Liver (tissue), 9 donors: ENCODE results near the gene ZNF282. TPM values are rescaled to one million over a fixed set of nuclear protein-coding genes. Genes with fewer than 3 reads are reported as not detected.

Source experiments
- DNase-seq: peaks from one replicate; pipeline ENCODE4 v3.0.0-alpha.2; 2017; ENCODE audit warnings: low spot score
- H3K27ac ChIP-seq, 2 donors: one replicate each; pipeline ENCODE4 v1.7.0; 2013; ENCODE audit warnings: inconsistent platforms in 2 of 2, low read length in 2 of 2, control low read depth in 1 of 2, low read depth in 1 of 2, mild to moderate bottlenecking in 1 of 2
- H3K27me3 ChIP-seq, 4 donors: one replicate each; pipeline versions ENCODE4 v1.6.1 to v1.7.0; 2013; ENCODE audit warnings: low read length in 3 of 4, inconsistent platforms in 1 of 4, mild to moderate bottlenecking in 1 of 4, moderate library complexity in 1 of 4; ENCODE audit not compliant: control insufficient read depth in 4 of 4, insufficient read depth in 4 of 4
- H3K36me3 ChIP-seq, 4 donors: one replicate each; pipeline versions ENCODE4 v1.6.1 to v1.7.0; 2013; ENCODE audit warnings: low read length in 3 of 4, mild to moderate bottlenecking in 3 of 4, low read depth in 1 of 4, moderate library complexity in 1 of 4; ENCODE audit not compliant: control insufficient read depth in 4 of 4, insufficient read depth in 3 of 4
- H3K4me1 ChIP-seq, 4 donors: one replicate each; pipeline versions ENCODE4 v1.6.1 to v1.7.0; 2013; ENCODE audit warnings: low read length in 3 of 4, mild to moderate bottlenecking in 3 of 4, moderate library complexity in 1 of 4; ENCODE audit not compliant: control insufficient read depth in 4 of 4, insufficient read depth in 4 of 4
- H3K4me3 ChIP-seq, 3 donors: one replicate each; pipeline versions ENCODE4 v1.6.1 to v1.7.0; 2013; ENCODE audit warnings: low read length in 3 of 3, control low read depth in 1 of 3, low read depth in 1 of 3, mild to moderate bottlenecking in 1 of 3
- H3K9ac ChIP-seq, 2 donors: one replicate each; pipeline ENCODE4 v1.7.0; 2013; ENCODE audit warnings: low read length in 2 of 2, mild to moderate bottlenecking in 2 of 2, moderate library complexity in 2 of 2, control low read depth in 1 of 2, low read depth in 1 of 2
- H3K9me3 ChIP-seq, 4 donors: one replicate each; pipeline versions ENCODE4 v1.6.1 to v1.7.0; 2013; ENCODE audit warnings: low read length in 3 of 4; ENCODE audit not compliant: control insufficient read depth in 4 of 4
- EGR1 ChIP-seq, 2 donors: IDR thresholded peaks; 2 replicates each; pipeline ENCODE4 v1.6.1; 2016 to 2018; ENCODE audit warnings: antibody characterized with exemption in 2 of 2, low read depth in 2 of 2
- FOXA1 ChIP-seq: IDR thresholded peaks from 2 replicates; pipeline ENCODE4 v1.6.1; 2016; ENCODE audit warnings: antibody characterized with exemption
- FOXA2 ChIP-seq: IDR thresholded peaks from 2 replicates; pipeline ENCODE4 v1.6.1; 2016; ENCODE audit warnings: antibody characterized with exemption
- GABPA ChIP-seq, 2 donors: IDR thresholded peaks in 1 of 2; conservative IDR thresholded peaks in 1 of 2; 2 replicates each; pipeline ENCODE4 v1.6.1; 2016; ENCODE audit warnings: antibody characterized with exemption in 2 of 2, mild to moderate bottlenecking in 1 of 2, moderate library complexity in 1 of 2
- HNF4A ChIP-seq, 2 donors: conservative IDR thresholded peaks; 2 replicates each; pipeline ENCODE4 v1.6.1; 2016; ENCODE audit warnings: antibody characterized with exemption in 2 of 2, mild to moderate bottlenecking in 2 of 2
- HNF4G ChIP-seq: IDR thresholded peaks from 2 replicates; pipeline ENCODE4 v1.6.1; 2016; ENCODE audit warnings: antibody characterized with exemption
- JUND ChIP-seq, 2 donors: IDR thresholded peaks; 2 replicates each; pipeline ENCODE4 v1.6.1; 2016; ENCODE audit warnings: antibody characterized with exemption in 2 of 2
- NR2F2 ChIP-seq: IDR thresholded peaks from 2 replicates; pipeline ENCODE4 v1.6.1; 2016; ENCODE audit warnings: antibody characterized with exemption
- RAD21 ChIP-seq, 2 donors: IDR thresholded peaks; 2 replicates each; pipeline ENCODE4 v1.6.1; 2016; ENCODE audit warnings: antibody characterized with exemption in 2 of 2, mild to moderate bottlenecking in 2 of 2
- RXRA ChIP-seq, 2 donors: IDR thresholded peaks; 2 replicates each; pipeline ENCODE4 v1.6.1; 2017 to 2018; ENCODE audit warnings: antibody characterized with exemption in 2 of 2, mild to moderate bottlenecking in 1 of 2
- SP1 ChIP-seq: IDR thresholded peaks from 2 replicates; pipeline ENCODE4 v1.6.1; 2018; ENCODE audit warnings: antibody characterized with exemption, mild to moderate bottlenecking
- TAF1 ChIP-seq: conservative IDR thresholded peaks from 2 replicates; pipeline ENCODE4 v1.6.1; 2016; ENCODE audit warnings: antibody characterized with exemption, mild to moderate bottlenecking
- YY1 ChIP-seq: IDR thresholded peaks from 2 replicates; pipeline ENCODE4 v1.6.1; 2016; ENCODE audit warnings: antibody characterized with exemption, mild to moderate bottlenecking
- WGBS: extraction: QIAGEN DNeasy Blood & Tissue Kit; methylation state at CpG from one replicate; pipeline ENCODE4 v1.1.7; 2013; 5-methylcytosine and 5-hydroxymethylcytosine counted together
- polyA plus RNA-seq, 2 donors: library from polyadenylated mRNA; stranded (reverse) in 1 of 2; unstranded in 1 of 2; fragments of 200-250 nt in 1 of 2; fragments of >200 nt in 1 of 2; fragmentation: Nextera tagmentation in 1 of 2; extraction: Ambion mirVana in 1 of 2; gene quantifications; one replicate each; pipeline versions ENCODE4 v1.2.1 to v1.2.3, GENCODE V29; 2013 to 2015
- total RNA-seq, 2 donors: library from RNA; depleted of rRNA; stranded (reverse); fragments of >200 nt; gene quantifications; one replicate each; pipeline ENCODE4 v1.2.3, GENCODE V29; 2014
- TF ChIP-seq, protein P1 (sequence below): IDR thresholded peaks from 2 replicates; pipeline ENCODE4 v1.6.1; 2016; ENCODE audit warnings: antibody characterized with exemption
- TF ChIP-seq, protein P2 (sequence below): IDR thresholded peaks from 2 replicates; pipeline ENCODE4 v1.6.1; 2016; ENCODE audit warnings: antibody characterized with exemption
- TF ChIP-seq, protein P3 (sequence below): IDR thresholded peaks from 2 replicates; pipeline ENCODE4 v1.6.1; 2016; ENCODE audit warnings: antibody characterized with exemption
- TF ChIP-seq, protein P4 (sequence below): IDR thresholded peaks from 2 replicates; pipeline ENCODE4 v1.6.1; 2016; ENCODE audit warnings: antibody characterized with exemption, mild to moderate bottlenecking
- donor health status: healthy.
- donor health status: healthy.
- donor health status: healthy.
- donor health status: healthy.
- donor health status: healthy.

The ZNF282 gene
- total and polyA plus RNA-seq, 4 donors: 2.0 to 78.6 (median 13.1) TPM

DNA sequence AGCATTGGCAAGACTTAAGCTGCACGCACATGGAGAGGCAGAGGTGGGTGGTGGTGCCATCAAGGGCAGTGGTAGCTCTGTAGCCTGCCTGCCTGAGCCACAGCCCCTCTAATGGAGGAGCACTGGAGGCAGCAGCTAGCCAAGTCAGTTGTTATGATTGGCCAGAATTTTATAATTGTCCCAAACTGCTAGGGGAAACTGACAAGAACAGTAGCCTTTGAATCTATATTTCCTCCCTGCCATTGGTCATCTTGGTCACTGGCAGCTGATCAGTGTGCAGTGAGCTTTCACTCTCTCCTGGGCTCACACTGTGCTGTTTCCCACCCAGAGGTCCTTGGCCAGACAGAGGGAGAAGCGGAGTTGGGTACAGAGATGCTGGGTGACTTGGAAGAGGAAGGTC, 57.0 kb downstream of the ZNF282 start:
- no peak overlapping the region for H3K27ac ChIP-seq
- whole genome bisulfite sequencing: over 99% methylated on average over 2 of the region's 2 CpGs
- peaks cover 8 to 45% (median 34%) of the 10 kb centered on the region in 4 donors for H3K36me3 ChIP-seq
- no peaks in the 10 kb centered on the region for H3K4me1 ChIP-seq
- no peak for DNase-seq
- no peak for TF ChIP-seq FOXA1
- TF ChIP-seq, protein P1, sequence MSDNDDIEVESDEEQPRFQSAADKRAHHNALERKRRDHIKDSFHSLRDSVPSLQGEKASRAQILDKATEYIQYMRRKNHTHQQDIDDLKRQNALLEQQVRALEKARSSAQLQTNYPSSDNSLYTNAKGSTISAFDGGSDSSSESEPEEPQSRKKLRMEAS: no peak
- TF ChIP-seq HNF4G: no peak
- no peak for TF ChIP-seq RXRA (IDR thresholded peaks at IDR 0.05)
- H3K9me3 ChIP-seq: no peaks in the 10 kb centered on the region
- H3K27me3 ChIP-seq: no peaks in the 10 kb centered on the region
- no peak overlapping the region for H3K9ac ChIP-seq
- no peak overlapping the region for H3K4me3 ChIP-seq

DNA sequence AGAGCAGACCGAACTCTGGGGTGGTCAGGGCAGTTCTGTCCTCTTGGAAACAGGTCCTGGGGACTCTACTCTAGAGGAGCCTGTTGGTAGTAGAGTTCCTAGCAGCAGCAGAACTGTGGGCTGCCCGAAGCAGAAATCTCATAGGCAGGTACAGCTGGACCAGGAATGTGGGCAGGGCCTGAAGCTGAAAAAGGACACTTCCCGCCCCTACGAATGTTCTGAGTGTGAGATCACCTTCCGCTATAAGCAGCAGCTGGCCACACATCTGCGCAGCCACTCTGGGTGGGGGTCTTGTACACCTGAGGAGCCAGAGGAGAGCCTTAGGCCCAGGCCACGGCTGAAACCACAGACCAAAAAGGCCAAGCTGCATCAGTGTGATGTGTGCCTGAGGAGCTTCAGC, 58.3 kb downstream of the ZNF282 start:
- Histone ChIP-seq H3K9me3 (no peaks in the 10 kb centered on the region), H3K27ac (no peak overlapping the region), H3K27me3 (no peaks in the 10 kb centered on the region), H3K4me1 (no peaks in the 10 kb centered on the region), H3K36me3 (peaks cover 8 to 45% (median 34%) of the 10 kb centered on the region in 4 donors), H3K9ac (no peak overlapping the region), H3K4me3 (no peak overlapping the region)
- no peak for DNase-seq
- TF ChIP-seq FOXA2 (no peak), HNF4A (conservative IDR thresholded peaks at IDR 0.05) (no peak), FOXA1 (no peak), RAD21 (IDR thresholded peaks at IDR 0.05) (no peak), JUND (IDR thresholded peaks at IDR 0.05) (no peak), YY1 (no peak), TAF1 (no peak), GABPA (IDR thresholded peaks at IDR 0.05 in 1 of 2, conservative IDR thresholded peaks at IDR 0.05 in 1 of 2) (no peak), NR2F2 (no peak), HNF4G (no peak)
- TF ChIP-seq, protein P2, sequence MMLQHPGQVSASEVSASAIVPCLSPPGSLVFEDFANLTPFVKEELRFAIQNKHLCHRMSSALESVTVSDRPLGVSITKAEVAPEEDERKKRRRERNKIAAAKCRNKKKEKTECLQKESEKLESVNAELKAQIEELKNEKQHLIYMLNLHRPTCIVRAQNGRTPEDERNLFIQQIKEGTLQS: no peak
- TF ChIP-seq, protein P3, sequence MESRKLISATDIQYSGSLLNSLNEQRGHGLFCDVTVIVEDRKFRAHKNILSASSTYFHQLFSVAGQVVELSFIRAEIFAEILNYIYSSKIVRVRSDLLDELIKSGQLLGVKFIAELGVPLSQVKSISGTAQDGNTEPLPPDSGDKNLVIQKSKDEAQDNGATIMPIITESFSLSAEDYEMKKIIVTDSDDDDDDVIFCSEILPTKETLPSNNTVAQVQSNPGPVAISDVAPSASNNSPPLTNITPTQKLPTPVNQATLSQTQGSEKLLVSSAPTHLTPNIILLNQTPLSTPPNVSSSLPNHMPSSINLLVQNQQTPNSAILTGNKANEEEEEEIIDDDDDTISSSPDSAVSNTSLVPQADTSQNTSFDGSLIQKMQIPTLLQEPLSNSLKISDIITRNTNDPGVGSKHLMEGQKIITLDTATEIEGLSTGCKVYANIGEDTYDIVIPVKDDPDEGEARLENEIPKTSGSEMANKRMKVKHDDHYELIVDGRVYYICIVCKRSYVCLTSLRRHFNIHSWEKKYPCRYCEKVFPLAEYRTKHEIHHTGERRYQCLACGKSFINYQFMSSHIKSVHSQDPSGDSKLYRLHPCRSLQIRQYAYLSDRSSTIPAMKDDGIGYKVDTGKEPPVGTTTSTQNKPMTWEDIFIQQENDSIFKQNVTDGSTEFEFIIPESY: no peak
- TF ChIP-seq, protein P1: no peak
- 97% methylated on average over 7 of the region's 7 CpGs for WGBS

DNA sequence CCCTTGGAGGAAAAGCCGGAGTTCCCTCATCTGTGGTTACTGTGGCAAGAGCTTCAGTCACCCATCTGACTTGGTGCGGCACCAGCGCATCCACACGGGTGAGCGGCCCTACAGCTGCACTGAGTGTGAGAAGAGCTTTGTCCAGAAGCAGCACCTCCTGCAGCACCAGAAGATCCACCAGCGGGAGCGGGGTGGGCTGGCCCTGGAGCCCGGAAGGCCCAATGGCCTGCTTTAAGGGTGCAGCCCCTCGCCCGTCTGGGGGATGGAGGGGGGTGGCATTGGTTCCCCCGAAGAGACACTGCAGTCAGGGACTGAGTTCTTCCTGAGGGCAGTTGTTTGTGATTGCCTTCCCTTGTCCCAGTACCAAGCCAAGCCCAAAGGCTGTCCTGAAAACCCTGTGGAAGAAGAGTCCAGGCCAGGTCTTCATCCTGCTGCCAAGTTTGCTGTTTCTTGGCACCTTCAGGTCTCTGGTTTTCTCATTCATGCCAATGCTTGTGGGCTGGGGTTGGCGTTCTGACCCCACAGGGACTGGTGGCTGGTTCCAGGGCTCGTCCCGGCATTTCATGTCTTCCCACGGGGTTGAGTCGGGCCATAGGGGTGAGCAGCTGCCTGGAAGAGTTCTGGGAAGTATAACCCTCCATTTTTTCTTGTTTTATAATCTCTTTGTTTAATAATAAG, 59.0 kb downstream of the ZNF282 start:
- peaks cover 8 to 45% (median 34%) of the 10 kb centered on the region in 4 donors for H3K36me3 ChIP-seq
- H3K4me1 ChIP-seq: no peaks in the 10 kb centered on the region
- H3K9me3 ChIP-seq: no peaks in the 10 kb centered on the region
- H3K4me3 ChIP-seq: no peak overlapping the region
- H3K27me3 ChIP-seq: no peaks in the 10 kb centered on the region
- DNase-seq: no peak
- WGBS: 95% methylated on average over 16 of the region's 16 CpGs
- no peak overlapping the region for H3K9ac ChIP-seq
- H3K27ac ChIP-seq: no peak overlapping the region
- TF ChIP-seq NR2F2 (no peak), SP1 (no peak), YY1 (no peak), HNF4A (conservative IDR thresholded peaks at IDR 0.05) (no peak), RAD21 (IDR thresholded peaks at IDR 0.05) (no peak), FOXA2 (no peak), RXRA (IDR thresholded peaks at IDR 0.05) (no peak), JUND (IDR thresholded peaks at IDR 0.05) (no peak), EGR1 (IDR thresholded peaks at IDR 0.05; ENCODE audit: low read depth in 2 of 2) (no peak), TAF1 (no peak), HNF4G (no peak), FOXA1 (no peak), GABPA (IDR thresholded peaks at IDR 0.05 in 1 of 2, conservative IDR thresholded peaks at IDR 0.05 in 1 of 2) (no peak)
- TF ChIP-seq, protein P2: no peak
- TF ChIP-seq, protein P1: no peak
- TF ChIP-seq, protein P4, sequence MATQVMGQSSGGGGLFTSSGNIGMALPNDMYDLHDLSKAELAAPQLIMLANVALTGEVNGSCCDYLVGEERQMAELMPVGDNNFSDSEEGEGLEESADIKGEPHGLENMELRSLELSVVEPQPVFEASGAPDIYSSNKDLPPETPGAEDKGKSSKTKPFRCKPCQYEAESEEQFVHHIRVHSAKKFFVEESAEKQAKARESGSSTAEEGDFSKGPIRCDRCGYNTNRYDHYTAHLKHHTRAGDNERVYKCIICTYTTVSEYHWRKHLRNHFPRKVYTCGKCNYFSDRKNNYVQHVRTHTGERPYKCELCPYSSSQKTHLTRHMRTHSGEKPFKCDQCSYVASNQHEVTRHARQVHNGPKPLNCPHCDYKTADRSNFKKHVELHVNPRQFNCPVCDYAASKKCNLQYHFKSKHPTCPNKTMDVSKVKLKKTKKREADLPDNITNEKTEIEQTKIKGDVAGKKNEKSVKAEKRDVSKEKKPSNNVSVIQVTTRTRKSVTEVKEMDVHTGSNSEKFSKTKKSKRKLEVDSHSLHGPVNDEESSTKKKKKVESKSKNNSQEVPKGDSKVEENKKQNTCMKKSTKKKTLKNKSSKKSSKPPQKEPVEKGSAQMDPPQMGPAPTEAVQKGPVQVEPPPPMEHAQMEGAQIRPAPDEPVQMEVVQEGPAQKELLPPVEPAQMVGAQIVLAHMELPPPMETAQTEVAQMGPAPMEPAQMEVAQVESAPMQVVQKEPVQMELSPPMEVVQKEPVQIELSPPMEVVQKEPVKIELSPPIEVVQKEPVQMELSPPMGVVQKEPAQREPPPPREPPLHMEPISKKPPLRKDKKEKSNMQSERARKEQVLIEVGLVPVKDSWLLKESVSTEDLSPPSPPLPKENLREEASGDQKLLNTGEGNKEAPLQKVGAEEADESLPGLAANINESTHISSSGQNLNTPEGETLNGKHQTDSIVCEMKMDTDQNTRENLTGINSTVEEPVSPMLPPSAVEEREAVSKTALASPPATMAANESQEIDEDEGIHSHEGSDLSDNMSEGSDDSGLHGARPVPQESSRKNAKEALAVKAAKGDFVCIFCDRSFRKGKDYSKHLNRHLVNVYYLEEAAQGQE: no peak
- TF ChIP-seq, protein P3: no peak
